AG08395 (cell line): ENCODE measurements around the gene ZBTB44.
"Not testable (repeated sequence)": the region's sequence is repeated elsewhere in the genome, so short reads cannot be mapped to it uniquely, and the experiment has no call there.

Source experiments
- DNase-seq: peaks from one replicate; pipeline ENCODE4 v3.0.0; 2012; ENCODE audit warnings: mixed read lengths, low spot score

ZBTB44 gene

DNA sequence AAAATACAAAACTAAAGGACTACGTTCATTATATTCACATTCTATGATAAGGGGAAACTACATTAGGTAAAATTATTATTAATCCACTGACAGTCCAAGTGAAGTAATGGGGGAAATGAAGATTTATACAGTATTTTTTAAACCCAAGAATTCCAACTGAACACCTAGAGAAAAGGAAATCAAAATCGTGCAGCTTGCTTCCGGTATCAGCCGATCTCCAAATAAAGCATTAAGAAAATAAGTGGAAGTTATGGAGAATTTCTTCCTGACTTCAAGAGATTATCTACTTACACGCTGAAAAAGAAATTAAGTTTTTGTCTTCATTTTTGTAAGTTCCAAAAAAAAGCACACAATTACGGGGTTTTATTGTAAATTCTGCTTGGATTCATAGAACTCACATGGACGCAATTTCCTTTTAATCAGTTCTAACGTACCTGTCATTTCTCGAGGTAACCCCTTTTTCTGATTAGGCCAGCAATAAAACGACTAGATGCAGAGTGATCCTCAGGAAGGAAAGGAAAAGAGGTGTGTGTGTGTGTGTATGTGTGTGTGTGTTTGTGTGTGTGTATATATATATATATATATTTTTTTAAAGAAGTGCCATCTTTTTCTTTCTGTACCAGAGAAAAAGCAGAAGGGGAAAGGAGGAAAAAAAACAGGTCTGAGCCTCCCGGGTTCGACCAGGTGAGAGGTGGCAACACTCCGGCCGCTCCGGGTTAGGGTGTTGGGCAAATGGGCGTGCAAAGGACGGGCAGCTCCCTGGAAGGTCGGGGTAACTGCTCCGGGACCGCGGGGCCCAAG, 1.1 kb downstream of the ZBTB44 start:
- DNase-seq: no peak

DNA sequence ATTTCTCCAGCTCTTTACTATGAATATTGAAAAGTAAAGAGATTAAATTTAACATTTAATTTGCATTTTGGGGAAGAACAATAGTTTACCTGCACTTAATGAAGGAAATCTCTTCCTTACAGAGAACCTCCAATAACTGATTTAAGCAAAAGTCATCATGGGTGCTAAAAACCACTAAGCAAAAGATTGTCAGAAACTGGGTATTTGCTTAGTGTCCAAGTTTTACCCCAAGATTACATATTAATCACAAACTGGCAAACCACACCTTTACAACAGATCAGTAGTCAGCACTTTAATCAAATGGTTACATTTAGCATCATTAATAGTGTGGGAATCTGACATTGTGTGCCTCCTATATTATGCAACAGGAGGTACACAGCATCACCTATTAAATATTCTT, 2.7 kb downstream of the ZBTB44 start:
- DNase-seq: no peak

DNA sequence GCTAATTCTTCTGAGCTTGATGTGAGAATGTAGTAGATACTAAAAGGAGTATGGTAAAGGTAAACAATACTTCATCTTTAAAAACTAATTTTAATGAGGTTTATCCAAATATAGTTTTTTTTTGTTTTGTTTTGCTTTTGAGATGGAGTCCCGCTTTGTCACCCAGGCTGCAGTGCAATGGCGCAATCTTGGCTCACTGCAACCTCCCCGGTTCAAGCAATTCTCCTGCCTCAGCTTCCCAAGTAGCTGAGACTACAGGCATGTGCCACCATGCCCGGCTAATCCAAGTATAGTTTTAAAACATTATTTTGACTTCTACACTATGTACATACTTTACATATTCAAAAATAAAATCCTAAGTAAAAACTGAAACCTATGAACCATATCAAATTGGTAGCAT, 4.1 kb downstream of the ZBTB44 start:
- no peak for DNase-seq

DNA sequence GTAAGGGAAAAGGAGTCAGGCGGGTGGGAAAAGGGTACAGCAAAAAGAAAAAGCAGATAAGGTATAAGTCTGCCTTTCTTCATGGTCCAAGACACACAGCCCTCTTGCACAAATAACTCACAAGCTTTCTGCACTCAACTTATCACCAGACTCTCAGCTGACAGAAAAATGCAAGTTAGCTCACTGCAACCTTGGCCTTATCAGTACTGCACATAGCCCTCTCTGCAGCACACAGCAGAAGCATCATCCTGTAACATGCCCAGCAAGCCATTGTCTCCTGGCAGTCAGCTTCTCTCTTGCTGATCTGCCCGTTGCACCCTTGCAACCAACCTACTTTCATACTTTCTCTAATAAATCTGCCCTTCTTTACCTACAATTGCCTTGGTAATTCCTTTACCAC, 5.8 kb downstream of the ZBTB44 start:
- no peak for DNase-seq

DNA sequence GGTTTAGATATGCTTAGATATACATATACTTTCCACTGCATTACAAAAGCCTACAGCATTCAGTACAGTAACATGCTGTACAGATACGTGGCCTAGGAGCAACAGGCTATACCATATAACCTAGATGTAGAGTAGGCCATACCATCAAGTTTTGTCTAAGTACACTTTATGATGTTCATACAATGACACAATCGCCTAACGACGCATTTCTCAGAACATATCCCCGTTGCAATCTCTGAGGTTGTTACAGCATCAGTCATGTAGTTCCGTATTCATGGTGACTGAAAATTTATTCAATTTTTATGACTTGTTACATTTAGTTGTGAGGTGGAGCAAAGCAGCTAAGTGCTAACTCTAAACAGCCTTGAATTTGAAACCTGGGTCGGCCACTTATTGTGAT, 6.7 kb downstream of the ZBTB44 start:
- no peak for DNase-seq

DNA sequence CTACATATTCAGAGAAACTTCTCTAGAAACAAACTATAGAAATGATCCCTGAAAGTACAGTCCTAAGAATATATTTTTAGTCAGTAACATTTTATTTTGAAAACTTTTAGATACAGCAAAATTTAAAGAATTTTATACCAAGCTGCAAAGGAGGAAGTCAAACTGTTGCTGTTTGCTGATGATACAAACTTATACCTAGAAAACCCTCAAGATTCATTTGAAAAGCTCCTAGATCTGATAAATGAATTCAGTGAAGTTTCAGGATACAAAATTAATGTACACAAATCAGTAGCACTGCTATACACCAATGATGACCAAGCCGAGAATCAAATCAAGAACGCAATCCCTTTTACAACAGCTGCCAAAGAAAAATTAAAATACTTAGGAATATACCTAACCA, 10.1 kb downstream of the ZBTB44 start:
- DNase-seq: no peak

DNA sequence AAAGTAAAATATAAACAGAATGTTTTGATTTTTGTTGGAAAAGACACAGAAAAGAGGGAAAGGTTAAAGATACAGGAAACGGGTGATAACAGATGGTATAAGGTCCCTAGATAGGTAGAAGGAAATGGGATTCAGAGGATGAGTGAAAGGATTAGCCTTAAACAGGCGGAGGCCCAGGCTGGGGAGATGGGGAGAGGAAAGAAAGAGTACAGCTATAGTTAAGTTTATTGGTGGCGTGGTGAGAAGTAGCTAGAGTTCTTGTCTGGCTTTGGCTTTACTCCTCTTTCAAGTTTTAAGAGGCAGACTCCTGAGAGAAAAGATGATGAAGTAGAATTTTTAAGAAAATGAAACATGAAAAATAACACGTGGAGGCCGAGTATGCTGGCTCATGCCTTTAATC, 13.7 kb downstream of the ZBTB44 start:
- DNase-seq: no peak

DNA sequence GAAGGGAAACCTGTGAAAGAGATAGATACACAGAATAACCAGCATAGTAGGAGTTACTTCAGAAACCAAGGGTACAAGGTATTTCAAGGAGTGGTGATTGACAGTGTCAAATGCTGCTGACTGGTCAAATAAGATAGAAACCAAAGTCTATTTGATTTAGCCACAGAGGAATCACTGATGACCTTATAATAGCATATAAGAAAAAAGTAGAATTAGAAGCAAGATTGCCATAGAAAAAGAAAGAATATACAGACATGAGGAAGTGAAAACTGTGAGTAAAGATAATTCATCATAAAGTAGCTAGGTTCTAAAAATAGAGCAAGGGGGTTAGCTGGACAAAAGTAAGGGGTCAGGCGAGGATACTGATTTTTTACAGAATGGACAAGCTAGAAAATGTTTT, 14.2 kb downstream of the ZBTB44 start:
- no peak for DNase-seq

DNA sequence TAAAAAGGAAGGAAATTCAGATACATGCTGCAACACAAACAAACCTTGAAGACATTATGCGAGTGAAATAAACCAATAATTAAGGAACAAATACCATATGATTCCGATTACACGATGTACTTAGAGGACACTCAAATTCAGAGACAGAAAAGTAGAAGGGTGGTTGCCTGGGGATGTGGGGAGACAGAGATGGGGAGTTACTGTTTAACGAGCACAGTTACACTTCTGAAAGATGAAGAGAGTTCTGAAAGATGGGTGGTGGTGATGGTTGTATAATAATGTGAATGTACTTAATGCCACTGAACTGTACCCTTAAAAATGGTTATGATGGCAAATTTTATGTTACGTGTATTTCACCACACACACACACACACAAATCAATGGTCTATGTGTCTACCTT, 14.7 kb downstream of the ZBTB44 start:
- no peak for DNase-seq

DNA sequence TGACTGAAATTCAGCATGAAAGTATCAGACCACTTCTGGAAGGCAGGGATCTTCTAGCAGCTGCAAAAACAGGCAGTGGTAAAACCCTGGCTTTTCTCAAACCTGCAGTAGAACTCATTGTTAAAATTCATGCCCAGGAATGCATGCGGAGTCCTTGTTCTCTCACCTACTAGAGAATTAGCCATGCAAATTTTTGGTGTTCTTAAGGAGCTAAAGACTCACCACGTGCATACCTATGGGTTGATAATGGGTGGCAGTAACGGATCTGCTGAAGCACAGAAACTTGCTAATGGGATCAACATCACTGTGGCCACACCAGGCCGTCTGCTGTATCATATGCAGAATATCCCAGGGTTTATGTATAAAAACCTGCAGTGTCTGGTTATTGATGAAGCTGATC, 19.1 kb downstream of the ZBTB44 start:
- DNase-seq: no peak

DNA sequence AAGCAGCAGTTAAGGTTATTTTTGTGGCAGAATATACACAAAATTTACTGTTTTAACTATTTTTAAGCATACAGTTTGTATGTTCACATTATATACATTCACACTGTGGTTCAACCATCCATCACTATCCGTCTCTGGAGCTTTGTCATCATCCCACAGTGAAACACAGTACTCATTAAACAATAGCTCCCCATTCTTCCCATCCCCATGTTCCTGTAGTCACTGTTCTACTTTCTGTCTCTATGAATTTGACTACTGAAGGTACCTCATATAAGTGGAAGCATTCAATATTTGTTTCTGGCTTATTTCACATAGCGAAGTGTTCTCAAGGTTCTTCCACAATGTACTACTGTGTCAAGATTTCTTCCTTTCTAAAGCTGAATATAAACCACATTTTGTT, 32.6 kb downstream of the ZBTB44 start:
- no peak for DNase-seq

DNA sequence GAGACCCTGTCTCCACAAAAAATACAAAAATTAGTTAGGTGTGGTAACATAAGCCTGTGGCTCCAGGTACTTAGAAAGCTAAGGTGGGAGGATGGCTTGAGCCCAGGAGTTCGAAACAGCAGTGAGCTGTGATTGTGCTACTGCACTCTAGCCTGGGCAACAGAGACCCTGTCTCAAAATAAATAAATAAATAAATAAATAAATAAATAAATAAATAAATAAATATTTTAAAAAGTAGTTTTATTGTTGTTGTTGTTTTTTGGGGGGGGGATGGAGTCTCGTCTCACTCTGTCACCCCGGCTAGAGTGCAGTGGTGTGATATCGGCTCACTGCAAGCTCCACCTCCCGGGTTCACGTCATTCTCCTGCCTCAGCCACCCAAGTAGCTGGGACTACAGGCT, 33.4 kb downstream of the ZBTB44 start:
- not testable (repeated sequence) for DNase-seq

DNA sequence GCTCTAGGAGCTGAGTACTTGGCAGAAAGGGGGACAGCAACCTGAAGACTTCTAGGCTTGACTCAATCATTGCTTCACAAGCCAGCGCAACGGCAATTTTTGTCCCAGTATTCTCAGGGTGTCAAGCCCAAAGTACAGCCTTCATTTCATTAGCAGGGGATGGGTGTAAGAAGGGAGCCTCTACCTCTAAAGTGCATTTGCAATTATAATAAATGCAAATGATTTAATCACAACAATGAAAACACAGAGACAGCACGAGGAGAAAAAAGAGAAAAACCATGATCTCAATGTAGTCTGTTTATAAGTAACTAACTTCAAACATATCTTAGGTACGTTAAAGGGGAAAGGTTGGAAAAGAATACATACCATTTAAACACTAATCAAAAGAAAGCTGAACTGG, 34.7 kb downstream of the ZBTB44 start:
- no peak for DNase-seq

DNA sequence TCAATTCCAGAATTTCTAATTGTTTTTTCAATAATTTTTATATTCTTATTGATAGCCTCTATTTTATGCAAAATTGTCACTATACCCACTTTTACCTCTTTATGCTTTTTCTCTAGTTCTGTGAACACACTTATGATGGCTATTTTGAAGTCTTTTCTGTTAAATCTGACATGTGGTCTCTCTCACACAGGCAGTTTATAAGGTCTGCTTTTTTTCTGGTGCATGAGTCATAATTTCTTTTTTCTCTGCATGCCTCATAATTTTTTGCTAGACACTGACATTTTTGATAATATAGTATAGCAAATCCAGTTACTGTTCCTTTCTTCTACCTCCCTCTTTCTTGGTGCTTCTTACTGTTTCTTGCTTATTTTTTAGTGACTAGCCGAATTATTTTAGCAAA, 36.0 kb downstream of the ZBTB44 start:
- DNase-seq: no peak

DNA sequence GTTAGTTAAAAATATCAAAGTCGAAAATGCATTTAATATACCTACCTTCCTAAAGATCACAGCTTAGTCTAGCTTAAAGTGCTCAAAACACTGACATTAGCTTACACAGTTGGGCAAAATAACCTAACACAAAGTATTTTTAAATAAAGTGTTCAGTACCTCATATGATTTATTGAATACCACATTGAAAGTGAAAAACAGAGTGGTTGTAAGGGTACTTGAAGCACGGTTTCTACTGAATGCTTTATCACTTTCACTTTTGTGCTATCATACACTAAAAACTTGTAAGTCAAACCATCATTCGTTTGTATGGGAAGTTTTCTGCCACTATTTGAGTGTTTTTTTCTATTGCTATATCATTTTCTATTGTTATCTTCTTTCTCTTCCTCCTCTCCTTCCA, 36.6 kb downstream of the ZBTB44 start:
- no peak for DNase-seq

DNA sequence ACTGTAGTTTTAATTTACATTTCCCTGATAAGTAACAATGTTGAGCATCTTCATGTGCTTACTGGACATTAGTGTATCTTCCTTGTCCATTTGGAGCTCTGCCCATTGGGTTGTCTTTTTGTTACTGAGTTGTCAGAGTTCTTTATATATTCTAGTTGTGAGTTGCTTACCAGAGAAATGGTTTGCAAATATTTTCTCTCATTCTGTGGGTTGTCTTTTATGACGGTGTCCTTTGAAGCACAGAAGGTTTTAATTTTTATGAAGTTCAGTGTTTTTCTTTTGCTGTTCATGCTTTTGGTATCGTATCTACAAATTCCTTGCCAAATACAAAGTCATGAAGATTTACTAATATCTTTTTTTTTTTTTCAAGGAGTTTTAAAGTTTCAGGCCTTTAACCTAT, 42.4 kb downstream of the ZBTB44 start:
- DNase-seq: no peak

DNA sequence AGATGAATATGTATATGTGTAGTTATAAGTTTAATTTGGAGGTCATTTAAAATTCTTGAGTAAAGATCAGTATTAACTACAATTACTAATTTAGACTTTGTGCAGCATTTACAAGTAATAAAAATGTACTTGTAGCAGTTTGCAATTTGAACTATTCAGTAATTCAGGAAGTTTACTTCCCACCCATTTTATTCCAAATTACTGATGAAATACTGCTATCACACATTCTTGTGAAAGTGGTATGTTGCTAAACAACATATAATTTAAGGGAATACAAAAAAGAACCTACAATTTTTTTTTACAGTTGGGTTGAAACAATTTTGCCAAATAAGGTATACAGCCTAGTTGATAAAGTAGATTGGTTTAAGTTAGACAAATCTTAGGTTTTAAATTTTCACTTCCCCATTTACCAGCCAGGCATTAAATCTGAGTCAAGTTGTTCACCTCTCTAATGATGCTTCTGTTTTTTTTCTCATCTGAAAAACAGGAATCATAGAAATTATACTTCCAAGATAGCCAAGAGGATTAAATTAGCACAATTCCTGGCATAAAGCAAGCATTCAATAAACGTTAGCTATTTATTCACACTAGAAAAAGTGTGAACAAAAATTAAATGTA, 45.3 kb downstream of the ZBTB44 start:
- no peak for DNase-seq

DNA sequence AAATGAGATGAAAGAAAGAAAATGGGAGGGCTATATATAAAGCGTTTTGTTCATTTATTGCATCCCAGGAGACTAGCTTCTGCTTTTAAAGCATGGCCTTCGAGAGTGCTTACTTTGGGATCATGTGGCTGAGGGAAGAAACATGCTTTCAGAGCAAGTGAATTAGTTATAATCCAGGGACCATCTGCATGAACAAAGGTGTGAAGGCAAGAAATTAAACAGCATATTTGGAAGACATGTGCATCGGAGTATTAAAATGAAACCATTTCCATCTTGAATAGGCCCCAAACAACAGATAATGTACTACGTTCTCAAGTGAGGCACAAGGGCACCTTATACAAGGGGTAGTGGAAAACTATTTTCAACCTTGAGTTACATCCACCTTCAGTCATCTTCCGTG, 51.4 kb downstream of the ZBTB44 start:
- no peak for DNase-seq

DNA sequence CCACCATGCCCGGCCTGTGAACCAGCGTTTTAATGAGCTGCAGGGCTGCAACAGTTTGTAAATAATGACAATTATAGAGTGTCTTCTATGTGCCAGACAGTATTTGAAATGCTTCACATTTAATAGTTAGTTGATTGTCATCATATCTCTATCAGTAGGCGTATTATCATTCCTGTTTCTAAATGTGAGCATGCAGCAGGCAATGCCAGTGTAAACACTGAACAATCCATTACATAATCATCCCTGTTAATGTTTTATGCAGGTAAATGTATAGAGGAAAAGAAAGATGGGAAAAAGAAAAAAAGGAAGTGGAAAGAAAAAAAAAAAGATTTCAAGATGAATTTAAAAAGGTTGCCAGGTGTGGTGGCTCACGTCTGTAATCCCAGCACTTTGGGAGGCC, 52.3 kb downstream of the ZBTB44 start:
- no peak for DNase-seq

DNA sequence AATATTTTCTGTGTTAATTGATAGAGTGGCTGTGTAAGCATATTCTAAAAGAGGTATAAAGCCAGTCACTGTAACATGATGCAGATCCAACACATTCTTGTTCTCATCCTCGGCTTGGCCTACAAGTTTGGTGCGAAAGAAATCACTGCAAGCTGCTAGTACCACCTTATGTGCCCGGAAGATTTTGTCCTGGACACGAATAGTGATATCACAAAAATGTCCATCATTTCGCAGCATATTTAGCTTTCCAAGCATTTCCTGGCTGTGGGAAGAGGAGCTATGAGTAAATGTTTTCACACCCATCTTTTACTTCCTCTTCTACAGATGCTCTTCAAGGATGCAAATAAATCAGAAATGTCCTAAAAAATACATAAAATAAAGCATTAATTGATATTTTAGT, 53.1 kb downstream of the ZBTB44 start:
- DNase-seq: no peak

DNA sequence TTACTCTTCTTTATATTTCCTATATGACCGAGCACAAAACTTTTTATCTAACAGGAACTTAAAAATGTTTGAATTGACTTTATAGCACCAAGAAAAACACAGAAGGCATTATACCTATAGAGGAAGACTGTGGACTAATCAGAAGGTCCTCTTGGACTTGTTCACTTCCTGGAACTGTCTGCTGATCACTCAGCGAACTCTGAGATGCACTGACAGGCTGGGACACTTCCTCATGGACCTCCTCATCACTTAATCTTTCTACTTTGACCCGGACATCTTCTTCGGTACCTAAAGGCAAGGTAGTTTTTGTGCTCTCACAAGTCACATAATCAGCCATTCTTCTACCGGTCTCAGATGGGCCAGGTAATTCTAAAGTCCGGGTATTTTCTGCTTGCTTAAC, 54.0 kb downstream of the ZBTB44 start:
- DNase-seq: no peak

DNA sequence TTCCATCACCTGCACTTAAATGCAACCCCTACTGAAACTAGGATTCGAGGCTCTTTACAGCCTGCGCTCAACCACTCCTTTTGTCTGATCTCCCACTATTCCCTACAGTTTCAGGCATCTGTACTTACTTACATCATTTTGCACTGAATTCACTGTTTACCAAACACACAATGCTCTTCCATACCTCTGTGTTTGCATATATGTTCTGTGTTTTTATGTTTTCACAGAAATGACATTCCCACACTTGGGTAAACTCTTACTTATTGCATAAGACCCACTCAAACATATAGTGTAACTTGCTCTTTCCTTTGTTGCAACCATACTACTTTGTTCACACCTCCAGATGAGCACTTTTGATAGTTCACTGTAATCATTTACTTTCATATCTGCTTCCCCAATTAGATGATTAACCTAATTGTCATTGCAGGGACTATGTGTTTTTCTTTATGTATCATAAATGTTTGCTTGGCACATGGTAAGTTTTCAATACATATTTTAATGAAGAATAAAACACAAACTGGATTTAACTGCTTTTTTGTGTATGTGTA, 54.6 kb downstream of the ZBTB44 start:
- DNase-seq: no peak

DNA sequence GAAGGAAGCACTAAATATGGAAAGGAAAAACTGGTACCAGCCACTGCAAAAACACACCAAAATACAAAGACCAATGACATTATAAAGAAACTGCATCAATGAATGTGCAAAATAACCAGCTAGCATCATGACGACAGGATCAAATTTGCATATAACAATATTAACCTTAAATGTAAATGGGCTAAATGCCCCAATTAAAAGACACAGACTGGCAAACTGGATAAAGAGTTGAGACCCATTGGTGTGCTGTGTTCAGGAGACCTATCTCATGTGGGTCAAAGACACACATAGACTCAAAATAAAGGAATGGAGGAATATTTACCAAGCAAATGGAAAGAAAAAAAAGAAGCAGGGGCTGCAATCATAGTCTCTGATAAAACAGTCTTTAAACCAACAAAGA, 63.0 kb downstream of the ZBTB44 start:
- not testable (repeated sequence) for DNase-seq

DNA sequence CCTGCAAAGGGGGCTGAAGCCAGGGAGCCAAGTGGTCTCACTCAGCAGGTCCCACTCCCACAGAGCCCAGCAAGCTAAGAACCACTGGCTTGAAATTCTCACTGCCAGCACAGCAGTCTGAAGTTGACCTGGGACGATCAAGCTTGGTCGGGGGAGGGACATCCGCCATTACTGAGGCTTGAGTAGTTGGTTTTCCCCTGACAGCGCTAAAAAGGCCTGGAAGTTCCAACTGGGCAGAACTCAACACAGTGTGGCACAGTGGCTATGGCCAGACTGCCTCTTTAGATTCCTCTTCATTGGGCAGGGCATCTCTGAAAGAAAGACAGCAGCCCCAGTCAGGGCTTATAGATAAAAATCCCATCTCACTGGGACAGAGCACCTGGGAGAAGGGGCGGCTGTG, 64.8 kb downstream of the ZBTB44 start:
- not testable (repeated sequence) for DNase-seq
